ENCODE results near the gene TWIST2.

TWIST2 gene

DNA sequence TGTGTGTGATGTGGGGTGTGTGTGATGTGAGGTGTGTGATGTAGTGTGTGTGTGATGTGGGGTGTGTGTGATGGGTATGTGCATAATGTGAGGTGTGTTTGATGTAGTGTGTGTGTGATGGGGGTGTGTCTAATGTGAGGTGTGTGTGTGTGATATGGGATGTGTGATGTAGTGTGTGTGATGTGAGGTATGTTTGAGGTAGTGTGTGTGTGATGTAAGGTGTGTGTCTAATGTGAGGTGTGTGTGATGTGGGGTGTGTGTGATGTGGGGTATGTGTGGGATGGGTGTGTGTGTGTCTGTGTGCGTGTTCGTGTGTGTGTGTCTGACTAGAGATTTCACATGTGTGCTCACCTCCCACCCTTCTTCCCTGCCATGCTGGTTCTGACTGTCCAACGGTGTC is 56.3 kb downstream of the TWIST2 start:
- no peak for DNase-seq (ENCODE audit: low read depth, low spot score)

DNA sequence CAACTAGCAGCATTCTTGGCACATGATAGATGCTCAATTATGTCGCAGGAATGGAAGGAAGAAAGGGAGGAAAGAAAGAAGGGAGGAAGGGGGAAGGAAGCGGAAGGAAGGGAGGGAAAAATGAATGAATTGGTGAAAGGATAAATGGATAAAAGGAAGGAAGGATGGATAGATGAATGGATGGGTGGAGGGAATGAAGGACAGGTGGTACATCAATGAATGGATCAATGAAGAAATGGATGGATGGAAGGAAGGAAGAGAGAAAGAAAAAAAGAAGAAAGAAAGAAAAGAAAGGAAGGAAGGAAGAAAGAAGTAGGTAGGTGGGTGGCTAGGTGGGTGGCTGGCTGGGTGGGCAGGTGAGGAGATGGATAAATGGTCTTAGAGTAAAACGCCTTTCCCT is 56.8 kb downstream of the TWIST2 start:
- no peak for DNase-seq (ENCODE audit: low read depth, low spot score)

DNA sequence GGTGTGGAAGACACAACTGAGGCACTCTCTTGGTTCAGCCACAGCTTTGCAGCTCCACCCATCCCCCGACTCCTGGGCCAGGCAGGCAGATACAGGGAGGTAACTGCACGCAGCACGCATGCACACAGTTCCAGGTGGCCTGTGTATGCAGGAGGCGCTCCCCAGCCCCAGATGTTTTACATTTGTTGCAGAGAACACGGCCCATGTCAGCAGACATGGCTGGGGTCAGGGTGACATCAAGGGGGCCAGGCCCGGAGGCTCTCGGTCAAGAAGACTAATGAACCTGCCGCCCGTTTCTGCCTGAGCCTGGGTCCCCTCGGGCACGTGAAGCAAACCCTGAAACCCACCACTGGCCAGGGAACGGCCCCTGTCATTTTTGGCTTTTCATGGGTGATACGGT is 57.3 kb downstream of the TWIST2 start:
- DNase-seq (ENCODE audit: low read depth, low spot score), result no peak

DNA sequence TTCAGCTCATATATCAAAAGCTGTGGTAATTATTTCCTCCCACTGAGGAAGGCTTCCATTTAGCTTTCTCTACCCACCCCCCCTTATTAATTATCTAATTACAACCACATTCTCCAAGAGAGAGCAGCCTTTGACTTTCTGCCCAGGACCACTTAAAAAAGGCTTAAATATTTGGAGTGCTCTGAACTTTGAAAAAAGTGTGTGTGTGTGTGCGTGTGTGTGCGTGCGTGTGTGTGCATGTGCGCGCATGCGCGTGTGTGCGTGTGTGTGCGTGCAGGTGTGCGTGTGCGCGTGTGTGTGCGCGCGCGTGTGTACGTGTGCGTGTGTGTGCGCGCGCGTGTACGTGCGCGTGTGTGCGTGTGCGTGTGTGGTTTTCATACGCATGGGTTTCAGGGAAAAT is 57.8 kb downstream of the TWIST2 start:
- DNase-seq (ENCODE audit: low read depth, low spot score), result no peak

DNA sequence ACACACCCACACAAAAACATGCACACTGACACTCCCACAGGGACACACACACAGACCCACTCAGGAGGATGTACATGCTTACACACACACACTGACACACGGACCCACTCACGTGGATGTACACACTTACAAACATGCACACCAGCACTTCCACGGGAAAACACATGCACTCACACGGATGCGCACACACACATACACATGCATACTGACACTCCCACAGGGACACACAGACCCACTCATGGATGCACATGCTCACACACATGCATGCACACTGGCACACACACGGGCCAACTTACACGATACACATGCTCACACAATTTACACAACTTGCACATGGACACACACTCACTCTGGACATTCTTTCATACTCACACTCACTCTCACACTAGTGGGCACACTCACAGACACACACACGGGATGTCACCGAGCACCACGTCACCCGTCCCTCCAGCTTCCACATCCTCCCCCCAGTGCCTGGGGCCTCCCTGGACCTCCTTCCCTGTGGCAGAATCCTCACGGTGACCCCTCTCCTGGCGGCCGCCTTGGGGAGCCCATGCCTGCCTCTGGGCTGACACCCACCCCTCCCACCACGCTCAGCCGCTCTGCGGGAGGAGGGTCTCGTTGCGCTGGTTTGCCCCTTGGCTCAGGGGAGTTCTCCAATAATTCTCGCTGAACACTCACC is 58.5 kb downstream of the TWIST2 start:
- DNase-seq (ENCODE audit: low read depth, low spot score), result no peak

DNA sequence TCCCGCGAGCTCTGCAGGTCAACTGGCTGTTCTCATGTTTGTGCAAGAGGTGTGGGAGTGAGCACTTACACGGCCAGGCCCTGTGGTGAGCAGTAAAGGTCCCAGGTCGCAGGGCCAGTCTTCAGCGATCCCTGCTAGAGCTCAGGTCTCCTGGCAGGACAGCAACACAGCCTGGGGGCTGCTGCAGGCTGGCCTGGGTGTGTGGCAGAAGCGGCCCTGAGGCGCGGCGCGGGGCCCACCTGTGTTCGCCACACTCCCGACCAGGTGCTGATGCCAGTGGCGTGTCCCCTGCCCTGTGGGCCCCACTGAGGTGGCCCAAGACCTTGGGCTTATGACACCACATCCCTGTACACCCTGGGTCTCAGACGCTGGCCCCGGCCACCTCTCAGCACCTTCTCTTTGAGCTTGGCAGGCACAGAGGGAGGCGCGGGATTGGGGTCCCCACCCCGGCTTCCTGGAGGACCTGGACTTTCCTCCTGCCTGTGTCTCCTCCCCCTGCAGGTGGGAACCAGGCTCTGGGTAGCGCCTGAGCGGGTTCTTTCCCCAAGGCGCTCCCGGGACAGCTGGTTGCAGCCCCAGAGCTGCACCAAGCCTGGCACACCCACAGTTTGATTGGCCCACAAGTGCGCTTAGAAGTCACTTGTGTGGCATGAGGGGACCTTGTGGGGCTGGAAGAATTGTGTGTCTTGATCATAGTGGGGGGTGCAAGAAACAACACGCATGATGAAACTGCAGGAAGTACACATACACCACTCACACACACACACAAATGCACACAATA is 59.2 kb downstream of the TWIST2 start:
- DNase-seq (ENCODE audit: low read depth, low spot score), result no peak

DNA sequence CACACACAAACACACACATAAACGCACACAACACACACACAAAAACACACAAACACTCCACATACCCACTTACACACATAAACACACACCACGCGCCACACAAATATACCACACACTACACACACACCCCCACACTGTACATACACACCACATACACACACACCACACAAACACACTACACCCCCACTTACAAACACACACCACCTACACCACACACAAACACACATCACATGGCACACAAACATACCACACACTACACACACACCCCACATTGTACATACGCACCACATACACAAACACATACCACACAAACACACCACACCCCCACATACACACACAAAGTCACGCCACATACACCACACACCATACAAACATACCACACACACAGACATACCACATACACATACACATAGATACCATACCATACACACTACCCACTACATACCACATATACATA is 59.9 kb downstream of the TWIST2 start:
- DNase-seq (ENCODE audit: low read depth, low spot score), result no peak

DNA sequence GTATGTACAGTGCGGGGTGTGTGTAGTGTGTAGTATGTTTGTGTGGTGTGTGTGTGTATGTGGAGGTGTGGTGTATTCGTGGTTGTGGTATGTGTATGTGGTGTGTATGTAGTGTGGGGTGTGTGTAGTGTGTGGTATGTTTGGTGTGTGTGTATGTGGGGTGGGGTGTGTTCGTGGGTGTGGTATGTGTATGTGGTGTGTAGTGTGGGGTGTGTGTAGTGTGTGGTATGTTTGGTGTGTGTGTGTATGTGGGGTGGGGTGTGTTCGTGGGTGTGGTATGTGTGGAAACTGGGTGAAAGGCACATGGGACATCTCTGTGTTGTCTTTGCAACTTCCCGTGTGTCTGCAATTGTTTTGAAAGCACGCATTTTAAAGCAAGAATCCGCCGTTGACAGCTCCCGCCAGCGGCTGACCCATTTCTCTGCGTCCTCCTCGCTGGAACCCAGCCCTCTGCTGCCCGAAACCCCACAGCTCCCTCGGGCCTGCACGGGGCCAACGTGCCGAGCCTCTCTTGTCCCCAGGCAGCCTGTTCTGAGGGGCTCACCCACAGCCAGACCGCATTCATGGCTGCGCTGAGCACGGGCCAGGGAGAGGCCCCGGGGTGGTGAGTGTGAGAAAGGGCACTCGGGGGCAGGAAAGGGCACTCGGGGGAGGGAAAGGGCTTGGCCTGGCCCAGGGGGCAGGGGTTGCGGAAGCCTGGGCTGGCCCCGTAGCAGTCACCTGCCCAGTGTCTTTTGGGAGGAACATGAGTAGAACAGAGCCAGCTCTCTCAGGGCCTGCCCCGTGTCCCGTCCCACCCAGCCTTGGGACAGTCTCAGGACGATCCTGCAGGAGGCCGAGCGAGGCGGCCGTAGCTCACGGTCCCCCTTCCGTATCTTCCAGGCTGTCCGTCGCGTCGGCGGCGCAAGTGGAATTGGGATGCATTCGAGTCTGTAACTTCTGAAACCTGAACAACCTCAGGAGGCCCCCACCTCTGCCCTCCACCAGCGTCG is 61.4 kb downstream of the TWIST2 start:
- no peak for DNase-seq (ENCODE audit: low read depth, low spot score)

DNA sequence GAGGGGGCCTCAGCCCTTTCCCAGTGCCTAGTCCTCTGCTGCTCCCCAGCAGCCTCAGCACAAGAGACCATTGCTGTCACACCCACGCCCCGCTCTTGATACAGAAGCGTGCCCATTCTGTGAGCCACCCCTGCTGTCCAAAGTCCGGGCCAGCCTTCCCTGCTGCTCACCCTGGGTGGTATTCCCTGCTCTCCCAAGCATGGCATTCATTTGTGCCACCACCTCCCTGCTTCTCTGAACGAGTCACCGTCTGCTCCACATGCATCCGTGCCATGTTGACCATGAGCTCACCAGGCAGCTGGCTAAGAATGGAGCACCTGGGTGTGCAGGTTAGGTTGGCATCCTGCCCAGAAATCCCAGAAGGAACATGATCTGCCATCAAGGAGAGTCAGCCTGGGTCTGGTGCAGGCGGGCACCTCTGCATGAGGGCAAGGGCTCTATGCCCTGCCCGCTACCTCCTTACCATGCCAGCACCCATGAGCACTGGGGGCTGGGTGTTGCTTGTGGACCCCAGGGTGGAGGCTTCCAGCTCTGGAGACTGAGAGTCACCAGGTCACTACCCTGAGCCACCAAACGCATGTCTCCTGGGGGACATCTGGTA is 63.0 kb downstream of the TWIST2 start:
- DNase-seq (ENCODE audit: low read depth, low spot score), result no peak

DNA sequence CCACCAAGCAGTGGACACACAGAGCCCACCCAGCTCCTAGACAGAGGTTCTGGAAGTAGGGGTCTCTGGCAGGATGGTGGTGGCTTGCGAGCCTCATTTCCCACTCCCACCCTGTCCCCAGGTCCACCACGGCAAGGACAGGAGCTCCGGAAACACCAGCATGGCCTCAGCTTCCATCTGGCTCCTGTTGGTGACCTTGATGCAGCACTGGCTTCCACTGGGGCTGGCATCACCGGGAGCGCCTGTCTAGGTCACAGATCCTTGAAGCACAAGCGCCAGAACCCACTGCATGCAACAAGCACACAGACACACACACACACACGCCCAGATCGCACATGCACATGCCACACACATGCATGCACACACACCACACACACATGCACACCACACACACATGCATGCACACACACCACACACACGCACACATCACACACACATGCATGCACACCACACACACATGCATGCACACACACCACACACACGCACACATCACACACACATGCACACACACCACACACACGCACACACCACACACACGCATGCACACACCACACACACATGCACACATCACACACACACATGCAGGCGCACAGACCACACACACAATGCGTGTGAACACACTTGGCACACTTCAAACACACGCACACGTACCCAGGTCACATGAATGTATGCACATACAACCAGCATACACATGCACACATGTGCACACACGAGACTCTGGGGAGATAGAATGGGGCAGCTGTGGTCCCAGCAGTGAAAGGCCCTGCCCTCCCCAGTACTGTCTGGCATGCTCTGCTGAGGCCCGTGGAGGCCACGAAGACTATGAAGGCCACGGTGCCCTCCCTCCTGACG is 63.7 kb downstream of the TWIST2 start:
- DNase-seq (ENCODE audit: low read depth, low spot score), result no peak

DNA sequence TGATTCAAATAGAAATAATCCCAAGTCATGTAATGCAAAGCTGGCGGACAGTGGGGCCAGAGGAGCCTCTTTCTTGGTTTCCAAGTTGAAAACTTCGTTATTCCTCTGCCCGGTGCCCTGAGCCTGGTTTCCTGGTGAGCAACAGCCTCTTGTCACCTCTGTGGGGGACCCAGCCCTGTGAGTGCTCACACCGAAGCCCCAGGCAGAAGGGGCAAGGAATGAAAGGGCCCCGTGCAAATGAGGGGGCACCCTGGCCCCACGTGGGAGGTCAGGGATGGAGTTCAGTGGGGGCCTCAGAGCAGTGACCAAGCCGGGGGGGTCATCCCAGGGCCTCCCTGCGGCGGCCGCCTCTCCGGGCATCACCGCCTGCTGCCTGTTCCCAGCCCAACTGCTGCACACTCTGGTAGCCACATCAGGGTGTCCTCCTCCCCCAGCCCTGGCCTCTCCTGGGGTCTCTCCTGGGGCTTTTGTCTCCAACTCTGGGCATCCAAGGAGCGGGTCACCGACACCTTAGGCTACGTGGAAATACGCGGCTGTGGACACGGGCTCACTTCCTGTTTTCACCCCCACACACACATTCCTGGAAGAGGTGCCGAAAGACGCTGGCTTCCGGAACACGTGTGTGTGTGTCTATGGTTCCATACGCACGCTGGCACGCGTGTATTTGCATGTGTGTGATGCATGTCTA is 64.5 kb downstream of the TWIST2 start:
- DNase-seq (ENCODE audit: low read depth, low spot score), result no peak

DNA sequence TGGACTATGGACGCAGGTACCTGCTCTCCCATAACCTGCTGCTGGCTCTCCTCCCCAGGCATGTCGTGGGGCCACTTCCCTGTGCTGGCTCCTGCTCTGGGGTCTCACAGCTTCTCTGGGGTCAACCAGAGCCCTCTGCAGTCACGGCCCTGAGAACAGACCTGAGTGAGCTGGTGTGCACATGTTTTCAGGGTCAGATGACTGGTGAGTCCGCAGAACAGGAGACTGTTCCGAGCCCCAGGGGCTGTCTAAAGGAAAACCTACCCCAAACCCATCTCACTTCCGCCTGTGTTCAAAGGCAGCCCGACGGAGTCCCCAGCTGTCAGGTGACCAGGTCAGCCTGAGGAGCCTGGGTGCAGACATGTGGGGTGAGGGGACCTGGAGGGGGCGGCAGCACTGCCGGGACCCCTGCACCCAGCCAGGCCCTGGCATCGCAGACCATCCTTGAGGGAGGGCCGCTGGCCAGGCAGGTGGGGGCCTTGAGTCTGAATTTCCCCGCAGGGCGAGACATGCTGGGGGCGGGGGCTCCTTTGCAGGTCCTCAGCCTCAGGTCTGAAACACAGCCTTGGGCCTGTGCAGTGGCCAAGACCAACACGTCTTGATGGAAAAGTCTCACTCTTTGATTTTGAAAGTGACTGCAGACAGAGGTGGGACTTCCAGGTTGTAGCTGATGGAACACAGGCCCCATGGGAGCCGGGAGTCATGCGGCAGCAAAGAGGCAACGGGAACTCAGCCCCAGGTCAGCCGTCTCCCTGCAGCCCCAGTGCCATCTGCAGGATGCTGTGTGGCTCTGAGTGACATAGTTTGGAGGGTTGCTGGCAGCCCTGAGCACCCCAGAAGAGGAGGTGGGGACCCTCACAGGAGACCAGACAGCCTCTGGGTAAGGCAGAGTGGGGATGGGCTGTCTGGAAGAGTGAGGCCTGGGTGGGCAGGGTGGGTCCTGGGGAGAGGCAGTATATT is 65.3 kb downstream of the TWIST2 start:
- DNase-seq (ENCODE audit: low read depth, low spot score), result no peak

DNA sequence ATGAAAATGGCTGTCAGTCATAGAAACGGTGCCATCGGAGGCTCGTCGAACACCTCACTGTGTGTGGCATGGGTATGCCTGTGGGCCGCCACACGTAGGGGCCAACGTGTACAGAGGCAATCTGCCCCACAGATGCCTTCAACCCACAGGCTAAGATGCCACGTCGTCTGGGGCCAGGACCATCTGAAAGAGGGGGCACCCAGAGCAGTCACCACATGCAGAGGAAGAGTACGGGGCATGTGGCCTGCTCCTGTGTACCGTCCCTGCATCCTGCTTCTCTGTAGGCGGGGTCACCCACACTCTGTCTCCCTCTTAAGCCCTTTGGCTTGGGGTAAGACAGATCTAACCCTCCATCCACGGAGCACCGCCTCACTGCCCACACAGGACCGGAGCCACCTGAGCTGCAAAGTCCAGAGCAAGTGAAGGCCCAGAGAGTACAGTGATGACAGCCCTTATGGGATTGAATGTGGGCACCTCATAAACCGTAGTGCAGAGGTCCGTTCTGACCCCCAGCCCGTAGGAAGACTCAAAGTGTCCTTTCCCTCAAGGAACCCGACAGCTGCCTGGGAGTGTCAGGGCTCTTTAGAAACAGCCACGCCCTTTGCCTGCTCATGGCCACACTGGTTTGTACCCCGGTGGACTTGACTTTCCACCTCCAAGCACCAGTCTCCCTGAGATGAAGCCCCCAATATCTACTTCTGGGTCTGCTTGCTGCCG is 66.2 kb downstream of the TWIST2 start:
- no peak for DNase-seq (ENCODE audit: low read depth, low spot score)

DNA sequence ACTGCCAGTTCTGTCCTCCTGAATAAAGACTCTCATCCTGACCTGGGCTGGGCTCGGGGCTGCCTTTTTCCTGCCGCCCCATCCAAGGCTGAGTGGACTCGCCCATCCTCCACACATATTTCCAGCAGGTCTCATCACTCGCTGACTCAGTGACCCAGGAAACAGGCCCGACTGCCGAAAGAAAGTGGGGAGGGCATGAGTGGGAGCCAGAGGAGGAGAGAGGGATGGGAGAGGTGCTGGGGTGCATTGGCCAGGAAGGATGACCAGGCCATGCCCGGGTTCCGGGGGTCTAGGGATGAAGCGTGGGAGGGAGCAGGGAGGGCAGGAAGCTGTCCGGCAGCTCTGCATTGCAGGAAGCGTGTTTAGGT is 66.7 kb downstream of the TWIST2 start:
- no peak for DNase-seq (ENCODE audit: low read depth, low spot score)

DNA sequence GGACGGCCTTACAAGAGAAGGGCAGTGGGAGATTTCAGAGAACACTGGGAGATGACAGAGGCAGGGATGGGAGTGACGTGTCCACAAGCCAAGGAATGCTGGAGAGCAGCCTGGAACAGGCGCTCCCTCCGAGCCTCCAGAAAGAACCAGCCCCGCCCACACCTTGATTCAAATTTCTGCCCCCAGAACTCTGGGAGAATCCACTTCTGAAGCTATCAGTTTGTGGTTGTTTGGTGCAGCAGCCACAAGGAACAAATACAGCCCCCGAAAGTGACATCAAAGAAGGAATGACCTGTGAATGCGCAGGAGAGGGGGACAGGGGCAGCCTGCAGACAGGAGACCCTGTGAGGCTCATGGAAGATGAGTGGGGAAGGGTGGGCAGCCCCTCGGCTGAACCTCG is 67.3 kb downstream of the TWIST2 start:
- DNase-seq (ENCODE audit: low read depth, low spot score), result no peak

DNA sequence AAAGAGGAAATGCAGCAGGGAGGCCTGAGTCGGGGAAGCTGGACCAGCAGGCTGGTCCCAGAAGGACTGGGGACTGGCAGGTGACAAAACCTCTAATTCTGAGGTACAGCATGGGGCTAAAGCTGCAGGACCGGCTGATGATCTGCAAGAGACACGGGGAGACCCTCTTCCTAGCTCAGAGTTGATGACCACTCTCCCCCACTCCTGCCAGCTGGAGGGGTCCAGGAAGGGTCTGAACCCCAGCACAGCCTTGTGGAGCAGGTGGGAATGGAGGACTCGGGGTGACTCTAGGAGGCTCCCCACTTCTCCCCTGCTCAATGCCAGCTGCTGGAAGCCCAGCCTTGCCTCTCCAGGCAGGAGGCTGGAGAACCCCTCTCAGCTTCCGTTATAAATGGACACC is 67.7 kb downstream of the TWIST2 start:
- no peak for DNase-seq (ENCODE audit: low read depth, low spot score)

DNA sequence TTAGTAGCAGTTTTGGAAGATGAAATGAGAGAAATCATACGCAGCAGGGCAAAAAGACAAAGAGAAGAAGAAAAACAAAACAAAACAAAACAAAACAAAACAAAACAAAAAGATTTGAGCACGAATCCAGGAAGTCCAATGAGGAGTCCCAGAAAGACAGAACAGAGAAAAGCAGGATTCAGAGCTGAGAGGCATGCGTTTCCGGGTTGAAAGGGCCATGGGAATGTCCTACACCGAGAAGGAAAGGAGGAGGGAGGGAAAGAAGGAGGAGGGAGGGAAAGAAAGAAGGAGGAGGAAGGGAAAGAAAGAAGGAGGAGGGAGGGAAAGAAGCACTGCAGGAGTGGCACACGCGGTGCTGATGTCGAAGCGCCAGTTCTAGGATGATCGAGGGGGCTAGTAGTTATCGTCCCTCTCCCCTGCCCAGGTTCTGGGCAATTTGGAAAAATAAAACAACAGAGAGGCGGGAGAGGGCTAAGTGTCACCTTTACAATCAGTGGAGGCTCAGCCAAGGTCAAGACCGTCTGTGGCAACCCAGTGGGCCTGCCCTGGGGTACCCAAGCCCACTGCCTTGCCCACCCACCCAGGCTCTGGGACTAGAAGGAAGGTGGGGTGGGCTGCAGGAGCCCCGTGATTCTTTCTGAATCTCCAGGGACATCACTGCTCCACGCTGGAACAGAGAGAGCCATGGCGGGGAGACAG is 68.4 kb downstream of the TWIST2 start:
- DNase-seq (ENCODE audit: low read depth, low spot score), result no peak

Measured in activated CD4-positive, CD25-positive, alpha-beta regulatory T cell treated with anti-CD3 and anti-CD28 coated beads, Interleukin-2, amount 50 U/mL, for 16 hours (primary cell).